Measurements from ENCODE around the gene FAM110A. TPM values are rescaled to one million over a fixed set of nuclear protein-coding genes. Genes with fewer than 3 reads are reported as not detected.
"Not testable (repeated sequence)": the region's sequence is repeated elsewhere in the genome, so short reads cannot be mapped to it uniquely, and the experiment has no call there.

FAM110A gene
- polyA plus RNA-seq, 3 donors, result 6.2 to 9.5 (median 7.5) TPM

DNA sequence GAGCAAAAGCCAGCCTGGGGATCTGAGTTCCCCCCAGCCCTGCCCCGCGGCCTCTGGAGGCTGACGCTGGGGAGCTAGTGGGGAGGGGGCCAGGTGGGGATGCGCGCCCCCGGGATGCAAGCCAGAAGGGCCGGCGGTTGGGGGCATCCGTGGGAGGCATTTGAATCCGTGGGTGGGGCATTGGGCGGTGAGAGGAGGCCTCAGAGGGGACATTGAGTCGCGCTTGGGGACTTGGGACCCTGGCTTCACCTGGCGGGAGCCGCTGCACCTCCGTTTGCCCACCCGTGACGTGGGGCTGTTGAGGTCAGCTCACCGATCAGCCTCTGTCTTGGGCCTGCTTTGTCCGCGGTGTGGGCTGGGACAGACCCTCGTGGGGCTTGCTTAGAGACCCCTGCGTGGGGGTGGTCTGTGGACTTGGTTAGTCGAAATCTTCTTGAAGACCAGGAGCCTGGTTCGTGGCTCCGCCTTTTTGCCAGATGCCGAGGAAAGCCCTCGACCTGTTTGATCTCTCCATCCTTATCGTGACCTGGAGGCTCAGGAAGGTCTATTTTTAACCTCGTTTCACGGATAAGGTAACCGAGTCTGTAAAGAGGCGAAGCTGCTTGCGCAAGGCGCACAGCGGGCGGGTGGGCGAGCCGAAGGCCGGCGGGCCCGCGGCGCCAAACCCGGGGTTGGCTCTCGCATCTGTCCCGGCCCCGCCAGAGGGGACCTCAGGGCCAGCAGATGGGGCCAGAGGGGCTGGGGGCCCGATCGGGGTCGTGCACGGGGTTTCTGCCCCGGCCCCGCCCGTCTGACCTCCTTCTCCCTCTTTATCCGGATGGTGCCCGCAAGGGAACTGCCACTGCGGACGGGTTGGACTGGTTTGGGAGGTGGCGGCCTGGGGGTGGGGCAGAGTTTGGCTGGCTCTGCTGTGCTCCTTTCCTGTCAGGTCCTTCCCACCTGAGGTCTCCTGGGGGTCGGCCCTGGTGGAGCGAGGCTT lies 8.3 kb downstream of the FAM110A start:
- DNase-seq (ENCODE audit: low read depth in 3 of 3, low spot score in 2 of 3), result no peak

DNA sequence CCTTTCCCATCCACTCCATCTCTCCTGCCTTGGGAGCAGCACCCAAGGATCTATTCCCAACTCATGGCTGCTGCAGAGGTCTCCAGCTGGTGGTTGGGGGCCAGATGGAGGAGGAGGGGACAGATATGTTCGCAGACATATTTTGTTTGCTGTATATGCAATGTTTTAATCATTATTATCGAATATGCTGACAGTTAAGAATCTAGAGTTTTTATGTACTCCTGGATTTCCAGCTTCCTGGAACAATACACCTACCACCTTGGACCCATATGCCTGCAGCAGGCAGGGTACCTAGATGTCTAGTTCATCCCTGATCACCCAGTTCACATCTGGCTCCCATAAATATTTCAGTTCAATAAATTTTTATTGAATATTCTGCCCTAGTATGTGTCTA lies 9.0 kb downstream of the FAM110A start:
- no peak for DNase-seq (ENCODE audit: low read depth in 3 of 3, low spot score in 2 of 3)

DNA sequence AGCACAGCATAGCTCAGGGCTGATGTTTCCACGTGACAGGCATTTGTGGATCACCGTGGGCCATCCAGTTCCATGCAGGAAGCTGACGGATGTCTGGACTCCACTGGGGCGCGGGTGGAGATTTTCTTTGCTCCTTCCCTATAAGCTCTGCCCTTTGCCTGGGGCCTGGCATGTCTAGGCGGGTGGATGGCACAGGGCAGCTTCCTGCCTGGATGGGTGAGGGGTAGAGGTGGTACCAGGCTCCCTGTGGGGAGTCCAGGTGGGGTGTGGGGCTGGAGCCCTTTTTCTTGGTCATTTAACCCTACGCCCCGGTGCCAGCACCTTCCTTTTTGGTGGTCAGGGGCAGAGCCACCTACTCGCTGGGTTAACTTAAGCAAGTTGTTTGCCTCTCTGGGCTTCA lies 10.4 kb downstream of the FAM110A start:
- no peak for DNase-seq (ENCODE audit: low read depth in 3 of 3, low spot score in 2 of 3)

DNA sequence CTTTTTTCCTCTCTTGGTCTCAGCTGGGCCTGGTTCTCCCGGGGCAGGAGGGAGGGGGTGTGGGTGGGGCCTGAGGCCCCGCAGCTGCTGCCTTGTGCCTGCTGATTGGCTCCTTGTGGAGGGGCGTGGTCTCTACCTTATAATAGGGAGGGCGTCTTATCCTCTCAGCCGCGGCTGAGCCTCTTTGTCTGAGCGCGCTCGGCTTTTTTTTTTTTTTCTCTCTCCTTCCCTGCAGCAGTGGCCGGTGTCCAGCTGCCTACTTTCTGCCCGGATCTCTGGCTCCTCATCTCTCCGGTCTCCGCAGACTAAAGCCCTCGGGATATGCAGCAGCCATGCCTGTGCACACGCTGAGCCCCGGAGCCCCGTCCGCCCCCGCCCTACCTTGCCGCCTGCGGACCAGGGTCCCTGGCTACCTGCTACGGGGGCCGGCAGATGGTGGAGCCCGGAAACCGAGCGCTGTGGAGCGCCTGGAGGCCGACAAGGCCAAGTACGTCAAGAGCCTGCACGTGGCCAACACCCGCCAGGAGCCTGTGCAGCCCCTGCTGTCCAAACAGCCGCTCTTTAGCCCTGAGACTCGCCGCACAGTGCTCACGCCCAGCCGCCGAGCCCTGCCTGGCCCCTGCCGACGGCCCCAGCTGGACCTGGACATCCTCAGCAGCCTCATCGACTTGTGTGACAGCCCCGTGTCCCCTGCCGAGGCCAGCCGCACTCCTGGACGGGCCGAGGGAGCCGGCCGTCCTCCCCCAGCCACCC lies 11.1 kb downstream of the FAM110A start:
- DNase-seq (ENCODE audit: low read depth in 3 of 3, low spot score in 2 of 3), result peak; percentile 67 to 85 (median 72)

DNA sequence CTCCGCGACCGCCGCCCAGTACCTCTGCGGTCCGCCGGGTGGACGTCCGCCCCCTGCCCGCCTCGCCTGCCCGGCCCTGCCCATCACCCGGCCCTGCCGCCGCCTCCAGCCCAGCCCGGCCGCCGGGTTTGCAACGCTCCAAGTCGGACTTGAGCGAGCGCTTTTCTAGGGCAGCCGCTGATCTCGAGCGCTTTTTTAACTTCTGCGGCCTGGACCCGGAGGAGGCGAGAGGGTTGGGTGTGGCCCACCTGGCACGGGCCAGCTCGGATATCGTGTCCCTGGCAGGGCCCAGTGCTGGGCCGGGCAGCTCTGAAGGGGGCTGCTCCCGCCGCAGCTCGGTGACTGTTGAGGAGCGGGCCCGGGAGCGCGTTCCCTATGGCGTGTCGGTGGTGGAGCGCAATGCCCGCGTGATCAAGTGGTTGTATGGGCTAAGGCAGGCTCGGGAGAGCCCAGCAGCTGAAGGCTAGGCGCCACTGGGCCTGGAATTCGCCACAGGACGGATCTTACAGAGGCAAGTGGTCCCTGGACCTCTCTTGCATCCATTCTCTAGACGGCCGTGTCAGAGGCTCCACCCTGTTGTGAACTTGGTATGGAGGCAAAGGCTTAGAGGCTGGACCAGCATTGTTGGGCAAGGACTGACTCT lies 11.8 kb downstream of the FAM110A start:
- no peak for DNase-seq (ENCODE audit: low read depth in 3 of 3, low spot score in 2 of 3)

DNA sequence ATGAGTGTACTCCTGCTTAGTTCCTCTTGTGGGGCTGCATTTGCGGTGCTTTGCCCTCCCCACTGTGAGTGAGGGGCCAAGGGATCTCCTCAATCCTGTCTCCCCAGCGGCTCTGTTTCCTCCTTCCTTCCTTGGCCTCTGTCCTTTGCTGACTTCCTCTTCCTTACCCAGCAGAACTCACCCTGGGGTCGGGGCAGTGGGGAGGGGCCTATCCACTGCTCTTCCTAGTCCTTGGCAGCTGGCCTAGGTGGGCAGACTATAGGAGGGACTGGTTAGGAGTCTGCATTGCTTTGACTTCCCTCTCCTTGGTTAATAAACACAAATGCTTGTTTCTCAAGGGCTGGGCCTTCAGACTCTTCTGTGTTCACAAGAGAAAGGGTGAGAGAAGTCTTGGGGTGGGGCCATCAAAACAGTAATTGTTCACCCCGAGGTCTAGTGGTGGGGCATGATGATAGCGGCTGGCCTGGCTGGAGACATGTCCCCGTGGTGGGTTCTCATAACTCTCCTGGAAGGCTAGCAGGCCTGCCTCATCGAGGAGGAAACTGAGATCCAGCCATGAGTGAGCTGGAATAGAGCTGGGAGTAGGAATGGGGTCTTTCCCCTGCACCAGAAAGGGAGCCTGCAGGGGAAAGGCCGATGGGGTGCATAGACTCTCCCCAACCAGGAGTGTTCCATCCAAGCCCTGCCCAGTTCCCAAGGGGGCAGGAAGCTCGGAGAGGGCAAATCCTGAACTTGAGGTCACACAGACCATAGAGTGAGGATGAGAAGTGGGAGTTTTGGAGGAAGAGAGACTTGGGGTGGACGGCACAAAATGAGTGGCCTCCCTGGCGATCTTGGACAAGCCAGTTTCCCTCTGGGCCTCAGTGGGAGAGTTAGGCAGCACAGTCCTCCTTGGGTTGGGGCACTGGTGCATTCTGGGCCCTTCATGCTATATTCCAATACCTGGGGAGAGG lies 12.7 kb downstream of the FAM110A start:
- no peak for DNase-seq (ENCODE audit: low read depth in 3 of 3, low spot score in 2 of 3)

DNA sequence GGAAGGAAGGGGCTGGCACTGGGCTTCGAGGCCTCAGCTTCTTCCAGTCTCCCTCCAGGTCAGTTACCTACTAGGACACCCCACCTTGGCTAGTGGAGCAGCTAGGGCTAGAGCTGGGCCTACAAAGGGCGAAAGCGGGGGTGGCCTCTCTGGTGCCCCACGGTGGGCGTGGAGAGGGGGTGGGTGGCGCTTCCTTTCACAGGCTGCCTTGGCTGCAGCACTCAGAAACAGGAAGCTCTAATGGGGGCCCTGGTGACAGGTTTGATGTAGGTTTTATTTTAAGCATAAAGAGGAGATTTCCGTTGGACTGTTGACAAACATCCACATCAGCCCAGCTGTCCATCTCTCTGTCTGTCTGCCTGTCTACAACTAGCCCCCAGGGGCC lies 13.4 kb downstream of the FAM110A start:
- no peak for DNase-seq (ENCODE audit: low read depth in 3 of 3, low spot score in 2 of 3)

DNA sequence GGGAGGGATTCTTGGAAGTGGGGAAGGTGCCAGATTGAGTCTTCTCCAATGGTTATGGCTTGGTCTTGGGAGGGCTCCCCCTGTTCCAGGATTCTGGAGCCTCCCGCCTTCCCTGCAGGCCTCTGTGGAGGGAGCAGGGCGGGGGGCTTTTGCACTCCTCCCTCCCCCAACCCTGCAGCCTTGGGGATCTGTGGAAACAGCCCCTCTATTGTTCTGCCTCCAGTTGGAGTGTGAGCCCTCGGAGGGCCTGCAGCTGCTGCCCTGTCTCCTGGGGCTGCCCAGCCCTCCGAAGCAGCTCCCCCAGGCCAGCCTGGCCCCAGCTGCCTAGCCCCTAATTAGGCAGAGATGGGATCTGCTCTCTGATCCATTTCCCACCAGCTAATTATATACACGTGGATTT lies 14.7 kb downstream of the FAM110A start:
- DNase-seq (ENCODE audit: low read depth in 3 of 3, low spot score in 2 of 3), result no peak

DNA sequence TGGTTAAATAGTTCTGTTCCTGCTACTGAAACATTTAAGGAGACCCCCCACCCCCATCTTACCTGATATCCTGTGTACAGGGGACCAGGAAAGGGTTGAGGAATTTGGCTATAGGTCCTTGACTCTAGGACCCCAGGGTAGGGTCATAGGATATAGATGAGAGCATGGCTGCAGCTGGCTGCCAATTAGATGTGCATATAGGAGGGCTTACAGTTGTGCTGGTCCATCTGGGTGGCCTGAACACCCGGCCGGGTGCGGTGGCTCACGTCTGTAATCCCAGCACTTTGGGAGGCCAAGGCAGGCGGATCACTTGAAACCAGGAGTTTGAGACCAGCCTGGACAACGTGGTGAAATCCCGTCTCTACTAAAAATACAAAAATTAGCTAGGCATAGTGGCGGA lies 15.2 kb downstream of the FAM110A start:
- DNase-seq (ENCODE audit: low read depth in 3 of 3, low spot score in 2 of 3), result not testable (repeated sequence)

DNA sequence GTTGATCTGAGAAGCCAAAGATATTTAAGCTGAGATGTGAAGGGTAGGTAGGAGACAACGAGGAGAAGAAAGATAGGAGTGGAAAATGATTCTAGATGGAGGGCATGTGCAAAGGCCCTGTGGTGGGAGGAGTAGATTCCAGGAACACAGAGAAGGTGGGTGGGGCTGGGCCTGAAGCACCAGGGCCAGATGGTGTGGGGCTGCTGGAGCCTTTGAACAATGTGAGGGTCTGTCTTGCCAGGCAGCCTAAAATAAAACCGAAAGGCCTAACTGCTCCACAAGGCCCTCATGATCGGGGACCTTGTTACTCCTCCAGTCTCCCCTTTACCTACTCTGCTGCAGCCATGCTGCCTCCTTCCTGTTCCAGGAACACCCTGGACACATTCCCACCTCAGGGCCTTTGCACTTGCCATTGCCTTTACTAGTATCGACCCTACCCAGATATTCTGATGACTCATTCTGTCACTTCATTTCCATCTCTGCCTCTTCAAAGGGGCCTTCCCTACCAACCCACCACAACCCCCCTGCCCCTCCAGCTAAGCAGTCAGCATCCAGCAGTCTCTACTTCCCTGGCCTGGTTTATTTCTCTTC lies 20.0 kb downstream of the FAM110A start:
- no peak for DNase-seq (ENCODE audit: low read depth in 3 of 3, low spot score in 2 of 3)

DNA sequence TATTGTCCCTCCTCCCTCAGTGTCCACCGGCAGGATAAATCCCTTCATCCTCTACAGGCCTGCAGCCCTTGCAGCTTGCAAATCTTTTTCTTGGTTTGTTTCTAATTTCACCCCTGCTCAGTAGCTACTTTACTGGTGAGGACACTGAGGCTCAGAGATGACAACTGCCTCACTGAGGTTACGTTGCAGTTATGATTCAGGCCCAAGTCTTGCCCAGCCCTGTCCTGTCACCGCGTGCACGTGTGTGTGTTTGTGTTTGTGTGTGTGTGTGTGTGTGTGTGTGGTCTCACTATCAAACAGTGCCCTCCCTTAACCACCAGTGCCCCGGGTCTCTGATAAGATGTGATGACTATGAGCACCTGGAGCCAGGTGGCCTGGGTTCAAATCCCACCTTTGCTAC lies 21.1 kb downstream of the FAM110A start:
- no peak for DNase-seq (ENCODE audit: low read depth in 3 of 3, low spot score in 2 of 3)

DNA sequence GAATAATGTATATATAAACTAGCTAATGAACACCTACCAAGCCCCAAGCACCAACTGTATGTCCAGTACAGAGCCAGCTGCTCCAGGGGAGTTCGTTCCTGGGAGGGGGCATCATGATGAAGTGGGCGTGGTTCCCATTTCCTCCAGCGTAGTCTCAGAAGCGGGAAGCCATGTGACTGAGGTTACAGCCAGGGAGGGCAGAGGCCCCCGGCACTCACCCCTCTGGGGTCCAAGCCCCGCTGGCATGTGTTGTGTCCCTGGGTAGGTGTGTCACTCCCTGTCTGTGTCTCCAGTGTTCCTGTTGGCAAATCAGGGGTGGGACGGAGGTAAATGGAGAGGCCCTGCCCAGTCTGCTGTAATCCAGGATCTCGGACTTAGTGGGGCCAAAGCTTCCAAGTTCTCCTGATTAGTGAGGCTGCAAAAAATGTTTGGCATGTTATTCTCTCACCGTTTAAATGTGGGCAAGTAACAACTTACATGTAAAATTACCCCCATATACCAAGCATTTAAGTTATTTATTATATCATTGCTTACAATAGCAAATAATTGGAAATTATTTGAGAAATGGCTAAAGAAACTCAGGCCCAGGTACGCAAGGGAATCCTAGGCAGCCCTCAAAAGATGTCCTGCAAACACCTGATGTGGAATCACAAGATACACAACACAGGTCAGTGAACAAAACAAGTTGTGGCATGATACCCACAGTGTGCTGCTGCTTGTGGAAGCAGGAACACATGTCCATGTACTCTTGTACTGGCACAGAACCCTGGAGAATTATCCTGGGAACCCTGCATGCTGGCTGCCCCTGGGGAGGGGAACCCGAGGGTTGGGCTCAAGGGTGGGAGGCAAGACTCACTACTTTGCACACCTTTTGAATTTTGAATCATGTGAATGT lies 22.2 kb downstream of the FAM110A start:
- no peak for DNase-seq (ENCODE audit: low read depth in 3 of 3, low spot score in 2 of 3)

DNA sequence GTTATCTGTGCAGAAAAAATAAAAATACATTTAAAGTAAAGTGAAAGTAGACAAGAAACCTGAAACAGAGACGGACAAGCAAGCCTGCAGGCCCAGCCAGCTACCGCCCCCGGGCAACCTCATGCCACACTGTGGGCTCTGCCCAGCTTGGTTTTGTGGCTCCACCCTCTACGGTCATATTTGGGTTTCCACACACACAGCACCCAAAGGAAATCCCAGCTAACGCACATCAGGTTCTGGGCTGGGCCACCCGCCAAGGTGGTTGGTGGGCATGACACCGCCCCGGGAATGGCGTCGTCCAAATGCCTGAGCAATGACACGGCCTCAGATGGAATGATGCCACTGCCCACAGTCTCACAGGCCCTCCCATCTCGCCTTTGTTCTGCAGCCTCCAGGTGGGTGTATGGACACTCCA lies 22.9 kb downstream of the FAM110A start:
- DNase-seq (ENCODE audit: low read depth in 3 of 3, low spot score in 2 of 3), result no peak

DNA sequence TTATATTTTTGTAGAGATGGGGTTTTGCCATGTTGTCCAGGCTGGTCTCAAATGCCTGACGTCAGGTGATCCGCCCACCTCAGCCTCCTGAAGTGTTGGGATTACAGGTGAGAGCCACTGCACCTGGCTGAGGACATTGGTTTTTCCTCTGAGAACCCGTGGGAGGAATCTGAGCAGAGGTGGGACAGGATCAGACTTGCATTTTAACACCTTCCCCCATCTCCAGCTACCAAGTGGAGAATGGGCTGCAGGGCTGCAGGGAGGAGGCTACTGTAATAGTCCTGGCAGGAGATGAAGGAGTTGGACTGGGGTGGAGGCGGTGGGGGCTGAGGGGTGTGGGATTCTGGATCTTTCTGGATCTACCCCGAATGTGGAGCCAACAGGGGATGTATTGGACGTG lies 24.5 kb downstream of the FAM110A start:
- no peak for DNase-seq (ENCODE audit: low read depth in 3 of 3, low spot score in 2 of 3)

DNA sequence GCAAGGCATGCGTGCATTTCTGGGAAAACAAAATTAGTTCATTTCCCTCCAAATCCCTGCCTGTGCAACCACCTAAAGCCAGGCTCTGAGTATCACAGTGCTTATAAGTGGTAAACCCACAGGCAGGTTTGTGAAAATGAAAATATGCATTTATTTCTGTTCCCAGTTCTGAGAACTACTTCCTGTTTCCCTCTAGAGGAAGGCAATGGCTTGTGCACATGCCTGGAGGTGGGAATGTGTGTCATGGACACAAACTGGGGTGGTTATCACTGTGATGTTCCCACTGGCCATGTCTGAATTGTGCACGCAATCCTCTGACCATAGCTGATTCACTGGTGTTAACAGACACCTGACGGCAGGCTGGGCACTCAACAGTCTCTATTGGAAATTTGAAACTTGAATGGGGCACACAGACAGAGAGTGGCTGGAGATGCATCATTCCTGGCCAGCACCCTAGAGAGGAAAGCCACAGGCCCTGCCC lies 26.3 kb downstream of the FAM110A start:
- DNase-seq (ENCODE audit: low read depth in 3 of 3, low spot score in 2 of 3), result no peak

DNA sequence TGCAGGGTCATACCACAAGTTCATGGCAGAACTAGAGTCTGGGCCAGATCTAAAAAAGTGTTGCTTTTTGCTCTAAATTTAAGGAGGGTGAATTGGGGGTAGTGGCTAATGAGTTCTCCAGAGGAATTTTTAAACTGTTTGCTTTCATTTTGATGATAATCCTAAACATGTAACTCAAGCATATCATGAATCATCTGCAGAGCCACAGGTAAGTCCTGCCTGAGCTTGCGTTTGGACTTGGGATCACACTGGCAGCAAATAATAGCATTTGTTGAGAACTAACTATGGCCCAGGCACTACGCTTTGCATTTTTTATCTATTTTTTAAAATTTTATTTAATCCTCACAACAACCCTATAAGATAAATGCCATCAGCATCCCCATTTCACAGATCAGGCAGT lies 27.4 kb downstream of the FAM110A start:
- no peak for DNase-seq (ENCODE audit: low read depth in 3 of 3, low spot score in 2 of 3)

DNA sequence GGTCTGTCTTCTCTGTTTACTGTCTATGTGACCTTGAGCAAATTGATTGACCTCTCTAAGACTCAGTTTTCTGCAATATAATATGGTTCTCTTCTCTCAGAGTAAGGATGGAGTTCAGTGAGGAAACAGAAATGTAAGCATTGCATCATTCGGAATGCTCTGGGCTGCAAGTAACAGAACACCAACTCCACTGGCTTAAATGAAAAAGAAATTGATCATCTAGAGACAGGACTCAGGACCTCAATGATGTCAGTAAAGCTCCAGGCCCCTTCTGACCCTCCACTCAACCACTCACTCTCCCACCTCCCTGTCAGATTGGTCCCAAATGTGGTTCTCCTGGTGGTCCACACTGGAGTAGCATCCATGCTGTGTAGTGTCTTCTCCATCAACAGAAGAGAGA lies 31.9 kb downstream of the FAM110A start:
- DNase-seq (ENCODE audit: low read depth in 3 of 3, low spot score in 2 of 3), result no peak

DNA sequence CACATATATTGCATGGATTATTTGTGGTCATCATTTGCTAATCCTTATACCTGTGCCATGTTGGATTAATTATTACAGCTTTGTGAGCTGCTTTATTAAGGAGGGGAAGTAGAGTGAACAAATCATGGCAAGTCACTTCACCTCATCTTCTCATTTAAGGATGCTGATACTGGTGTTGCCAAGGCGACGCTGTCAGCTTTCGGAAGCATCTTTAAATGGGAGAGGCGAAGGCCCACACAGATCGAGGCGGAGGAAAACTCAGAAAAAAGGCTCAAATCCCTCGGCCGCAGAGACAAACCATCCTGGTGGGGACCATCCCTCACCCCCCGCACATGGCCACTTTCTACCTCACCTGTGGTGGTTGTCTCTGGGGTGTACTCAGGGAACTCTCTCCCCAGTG lies 34.8 kb downstream of the FAM110A start:
- no peak for DNase-seq (ENCODE audit: low read depth in 3 of 3, low spot score in 2 of 3)

DNA sequence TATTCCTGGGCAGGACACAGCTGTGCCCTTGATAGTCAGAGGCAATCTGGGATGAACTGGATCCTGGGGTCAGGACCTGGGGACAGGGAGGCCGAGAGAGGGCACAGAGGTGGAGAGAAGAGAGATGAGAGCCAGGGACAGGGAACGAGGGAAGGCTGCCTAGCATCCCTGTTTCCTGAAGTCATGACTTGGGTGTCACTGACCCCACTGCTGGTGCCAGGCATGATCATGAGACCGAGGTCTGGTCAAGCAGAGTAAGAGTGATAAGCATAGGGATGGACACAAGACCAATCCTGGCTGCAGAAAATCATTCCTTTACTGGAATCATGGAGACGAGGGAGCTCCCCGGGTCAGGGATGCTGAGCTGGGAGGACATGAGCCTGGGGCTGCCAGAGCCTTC lies 36.1 kb downstream of the FAM110A start:
- DNase-seq (ENCODE audit: low read depth in 3 of 3, low spot score in 2 of 3), result no peak
